Daoy (cell line): Measurements from ENCODE around the gene NAV3. TPM values are rescaled to one million over a fixed set of nuclear protein-coding genes. Genes with fewer than 3 reads are reported as not detected.

Source experiments
- DNase-seq: peaks from one replicate; pipeline ENCODE4 v3.0.0-alpha.2; 2015; ENCODE audit warnings: low read depth
- total RNA-seq: library from RNA; depleted of rRNA; stranded (reverse); fragments of >200 nt; shearing (Covaris generic); gene quantifications from 2 replicates; pipeline ENCODE4 v1.2.3, GENCODE V29; 2014

NAV3 gene
- total RNA-seq, 1 experiment from 2014 or later: 34.2 TPM

GRCh38 chr12:77928078-77928477 is 97.4 kb downstream of the NAV3 start:
- DNase-seq: no peak

GRCh38 chr12:77932216-77932615 is 101.5 kb downstream of the NAV3 start:
- no peak for DNase-seq

- DNase-seq: no peak
Observed at GRCh38 chr12:77938301-77938700, 107.6 kb downstream of the NAV3 start.

GRCh38 chr12:77940011-77940423 is 109.3 kb downstream of the NAV3 start:
- peak; percentile 86 for DNase-seq

- DNase-seq: peak; percentile 50
Observed at GRCh38 chr12:77940567-77940966, 109.9 kb downstream of the NAV3 start.

- DNase-seq: peak; percentile 8
Observed at GRCh38 chr12:77941401-77941800, 110.7 kb downstream of the NAV3 start.

GRCh38 chr12:77943466-77943865 is 112.8 kb downstream of the NAV3 start:
- peak; percentile 70 for DNase-seq

GRCh38 chr12:77946541-77947061 is 115.9 kb downstream of the NAV3 start:
- no peak for DNase-seq

- no peak for DNase-seq
Observed at GRCh38 chr12:77947330-77947729, 116.6 kb downstream of the NAV3 start.

GRCh38 chr12:77947746-77948145 is 117.1 kb downstream of the NAV3 start:
- DNase-seq: no peak

GRCh38 chr12:77949943-77950342 is 119.2 kb downstream of the NAV3 start:
- DNase-seq: no peak

- no peak for DNase-seq
Observed at GRCh38 chr12:77953528-77954205, 123.0 kb downstream of the NAV3 start.

- no peak for DNase-seq
Observed at GRCh38 chr12:77954206-77954555, 123.5 kb downstream of the NAV3 start.

- no peak for DNase-seq
Observed at GRCh38 chr12:77957062-77957461, 126.4 kb downstream of the NAV3 start.

- no peak for DNase-seq
Observed at GRCh38 chr12:77963576-77964178, 133.0 kb downstream of the NAV3 start.

GRCh38 chr12:77965790-77966189 is 135.1 kb downstream of the NAV3 start:
- DNase-seq: no peak

- no peak for DNase-seq
Observed at GRCh38 chr12:77968021-77968420, 137.3 kb downstream of the NAV3 start.

GRCh38 chr12:77968571-77968970 is 137.9 kb downstream of the NAV3 start:
- DNase-seq: no peak

GRCh38 chr12:77973579-77973978 is 142.9 kb downstream of the NAV3 start:
- no peak for DNase-seq

- no peak for DNase-seq
Observed at GRCh38 chr12:77974645-77975044, 144.0 kb downstream of the NAV3 start.

- DNase-seq: no peak
Observed at GRCh38 chr12:77979597-77980250, 149.0 kb downstream of the NAV3 start.

- no peak for DNase-seq
Observed at GRCh38 chr12:77980782-77981181, 150.1 kb downstream of the NAV3 start.

GRCh38 chr12:77983859-77984258 is 153.2 kb downstream of the NAV3 start:
- no peak for DNase-seq
